K562 (cell line): Measurements from ENCODE around the gene TPD52L1.

Experiments
- BRCA1 ChIP-seq, 2 experiments: fragments of 450-650 bp in 1 of 2; sonication (generic) in 1 of 2; formaldehyde crosslinking in 1 of 2; IDR thresholded peaks; 2 replicates each; pipeline versions ENCODE4 v1.5.0 to v1.6.1; 2017 to 2020; ENCODE audit warnings: mild to moderate bottlenecking in 1 of 2, missing genetic modification reagents in 1 of 2
- BRD4 ChIP-seq: fragments of 200-600 bp; sonication (generic); IDR thresholded peaks from 2 replicates; pipeline ENCODE4 v1.6.1; 2017; ENCODE audit warnings: inconsistent platforms
- BRF2 ChIP-seq: IDR thresholded peaks from 3 replicates; pipeline ENCODE4 v1.6.1; 2011; ENCODE audit warnings: borderline replicate concordance, mild to moderate bottlenecking; ENCODE audit not compliant: insufficient read length, insufficient read depth
- CHD1 ChIP-seq: fragments of 200-600 bp; sonication (generic); IDR thresholded peaks from one replicate; pipeline ENCODE4 v1.6.1; 2012; ENCODE audit warnings: mild to moderate bottlenecking, moderate library complexity, low read length, inconsistent platforms
- CTCF ChIP-seq, 3 experiments: IDR thresholded peaks in 2 of 3; conservative IDR thresholded peaks in 1 of 3; 2 replicates each; pipeline ENCODE4 v1.5.1; 2011 to 2012; ENCODE audit warnings: low read length in 3 of 3, mild to moderate bottlenecking in 3 of 3, control low read depth in 2 of 3, improper control_type of control experiment in 1 of 3, inconsistent platforms in 1 of 3, low read depth in 1 of 3, mixed read lengths in 1 of 3, moderate library complexity in 1 of 3; ENCODE audit not compliant: insufficient read depth in 2 of 3
- ELF1 ChIP-seq: fragments of 200-800 bp; sonication (Bioruptor generic); IDR thresholded peaks from 2 replicates; pipeline ENCODE4 v1.6.1; 2016; ENCODE audit warnings: missing genetic modification characterization, missing compliant biosample characterization
- POLR2AphosphoS5 ChIP-seq: IDR thresholded peaks from 2 replicates; pipeline ENCODE4 v1.6.1; 2011; ENCODE audit warnings: mild to moderate bottlenecking, low read depth, low read length, moderate library complexity; ENCODE audit not compliant: control insufficient read depth, insufficient read depth
- SIN3A ChIP-seq, 2 experiments: fragments of 150-350 bp in 1 of 2; IDR thresholded peaks; 2 replicates each; pipeline ENCODE4 v1.6.1; 2011 to 2016; ENCODE audit warnings: borderline replicate concordance in 2 of 2, low read depth in 2 of 2, low read length in 2 of 2, mild to moderate bottlenecking in 2 of 2, moderate library complexity in 2 of 2; ENCODE audit not compliant: control insufficient read depth in 1 of 2
- TF ChIP-seq, protein P1 (sequence below): fragments of 150-350 bp; conservative IDR thresholded peaks from 2 replicates; pipeline ENCODE4 v1.6.1; 2014; ENCODE audit warnings: low read length
- TF ChIP-seq, protein P2 (sequence below): IDR thresholded peaks from 3 replicates; pipeline ENCODE4 v1.6.1; 2011; ENCODE audit warnings: borderline replicate concordance, mild to moderate bottlenecking, moderate library complexity; ENCODE audit not compliant: insufficient read length; ENCODE audit errors: extremely low read depth
- TF ChIP-seq, protein P3 (sequence below): sonication (generic); formaldehyde crosslinking; IDR thresholded peaks from 2 replicates; pipeline ENCODE4 v1.9.0; 2022; ENCODE audit warnings: mild to moderate bottlenecking, missing genetic modification reagents

GRCh38 chr6:125250511-125250910, 96.9 kb downstream of the TPD52L1 start:
- TF ChIP-seq, protein P1, sequence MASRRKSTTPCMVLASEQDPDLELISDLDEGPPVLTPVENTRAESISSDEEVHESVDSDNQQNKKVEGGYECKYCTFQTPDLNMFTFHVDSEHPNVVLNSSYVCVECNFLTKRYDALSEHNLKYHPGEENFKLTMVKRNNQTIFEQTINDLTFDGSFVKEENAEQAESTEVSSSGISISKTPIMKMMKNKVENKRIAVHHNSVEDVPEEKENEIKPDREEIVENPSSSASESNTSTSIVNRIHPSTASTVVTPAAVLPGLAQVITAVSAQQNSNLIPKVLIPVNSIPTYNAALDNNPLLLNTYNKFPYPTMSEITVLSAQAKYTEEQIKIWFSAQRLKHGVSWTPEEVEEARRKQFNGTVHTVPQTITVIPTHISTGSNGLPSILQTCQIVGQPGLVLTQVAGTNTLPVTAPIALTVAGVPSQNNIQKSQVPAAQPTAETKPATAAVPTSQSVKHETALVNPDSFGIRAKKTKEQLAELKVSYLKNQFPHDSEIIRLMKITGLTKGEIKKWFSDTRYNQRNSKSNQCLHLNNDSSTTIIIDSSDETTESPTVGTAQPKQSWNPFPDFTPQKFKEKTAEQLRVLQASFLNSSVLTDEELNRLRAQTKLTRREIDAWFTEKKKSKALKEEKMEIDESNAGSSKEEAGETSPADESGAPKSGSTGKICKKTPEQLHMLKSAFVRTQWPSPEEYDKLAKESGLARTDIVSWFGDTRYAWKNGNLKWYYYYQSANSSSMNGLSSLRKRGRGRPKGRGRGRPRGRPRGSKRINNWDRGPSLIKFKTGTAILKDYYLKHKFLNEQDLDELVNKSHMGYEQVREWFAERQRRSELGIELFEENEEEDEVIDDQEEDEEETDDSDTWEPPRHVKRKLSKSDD = no peak
- TF ChIP-seq, protein P2, sequence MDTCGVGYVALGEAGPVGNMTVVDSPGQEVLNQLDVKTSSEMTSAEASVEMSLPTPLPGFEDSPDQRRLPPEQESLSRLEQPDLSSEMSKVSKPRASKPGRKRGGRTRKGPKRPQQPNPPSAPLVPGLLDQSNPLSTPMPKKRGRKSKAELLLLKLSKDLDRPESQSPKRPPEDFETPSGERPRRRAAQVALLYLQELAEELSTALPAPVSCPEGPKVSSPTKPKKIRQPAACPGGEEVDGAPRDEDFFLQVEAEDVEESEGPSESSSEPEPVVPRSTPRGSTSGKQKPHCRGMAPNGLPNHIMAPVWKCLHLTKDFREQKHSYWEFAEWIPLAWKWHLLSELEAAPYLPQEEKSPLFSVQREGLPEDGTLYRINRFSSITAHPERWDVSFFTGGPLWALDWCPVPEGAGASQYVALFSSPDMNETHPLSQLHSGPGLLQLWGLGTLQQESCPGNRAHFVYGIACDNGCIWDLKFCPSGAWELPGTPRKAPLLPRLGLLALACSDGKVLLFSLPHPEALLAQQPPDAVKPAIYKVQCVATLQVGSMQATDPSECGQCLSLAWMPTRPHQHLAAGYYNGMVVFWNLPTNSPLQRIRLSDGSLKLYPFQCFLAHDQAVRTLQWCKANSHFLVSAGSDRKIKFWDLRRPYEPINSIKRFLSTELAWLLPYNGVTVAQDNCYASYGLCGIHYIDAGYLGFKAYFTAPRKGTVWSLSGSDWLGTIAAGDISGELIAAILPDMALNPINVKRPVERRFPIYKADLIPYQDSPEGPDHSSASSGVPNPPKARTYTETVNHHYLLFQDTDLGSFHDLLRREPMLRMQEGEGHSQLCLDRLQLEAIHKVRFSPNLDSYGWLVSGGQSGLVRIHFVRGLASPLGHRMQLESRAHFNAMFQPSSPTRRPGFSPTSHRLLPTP = no peak
- TF ChIP-seq BRF2 (no peak), BRCA1 (IDR thresholded peaks at IDR 0.05) (no peak), BRCA1 (CRISPR knock-in tag; IDR thresholded peaks at IDR 0.05) (no peak), ELF1 (no peak), POLR2AphosphoS5 (no peak), SIN3A (IDR thresholded peaks at IDR 0.05; ENCODE audit: borderline replicate concordance in 2 of 2, control insufficient read depth in 1 of 2, low read depth in 2 of 2, low read length in 2 of 2) (no peak), CTCF (IDR thresholded peaks at IDR 0.05 in 2 of 3, conservative IDR thresholded peaks at IDR 0.05 in 1 of 3; ENCODE audit: insufficient read depth in 2 of 3, low read depth in 1 of 3, low read length in 3 of 3) (no peak), CHD1 (no peak), BRD4 (no peak)
- TF ChIP-seq, protein P3, sequence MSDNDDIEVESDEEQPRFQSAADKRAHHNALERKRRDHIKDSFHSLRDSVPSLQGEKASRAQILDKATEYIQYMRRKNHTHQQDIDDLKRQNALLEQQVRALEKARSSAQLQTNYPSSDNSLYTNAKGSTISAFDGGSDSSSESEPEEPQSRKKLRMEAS (CRISPR knock-in tag) = no peak
